H9 (cell line): ENCODE measurements around the gene ZNF683. TPM values are rescaled to one million over a fixed set of nuclear protein-coding genes. Genes with fewer than 3 reads are reported as not detected.
A peak's percentile ranks its signal among the peaks of the same experiment; 100 is the strongest.

Source experiments
- DNase-seq: peaks from one replicate; pipeline ENCODE4 v3.0.0-alpha.2; 2017
- H2AFZ ChIP-seq: one replicate; pipeline ENCODE4 v1.6.1; 2013; ENCODE audit warnings: mild to moderate bottlenecking, low read length, control low read depth, moderate library complexity
- H2AK5ac ChIP-seq: 2 replicates; pipeline ENCODE4 v1.6.1; 2013; ENCODE audit warnings: low read length, control low read depth, mixed read lengths; ENCODE audit not compliant: insufficient read length
- H2BK120ac ChIP-seq: one replicate; pipeline ENCODE4 v1.6.1; 2013; ENCODE audit warnings: low read depth, mild to moderate bottlenecking, low read length, control low read depth, inconsistent platforms; ENCODE audit not compliant: poor library complexity, severe bottlenecking
- H2BK12ac ChIP-seq: 2 replicates; pipeline ENCODE4 v1.6.1; 2013; ENCODE audit warnings: low read length, control low read depth, mixed read lengths, low read depth; ENCODE audit not compliant: insufficient read length
- H2BK15ac ChIP-seq: 2 replicates; pipeline ENCODE4 v1.6.1; 2013; ENCODE audit warnings: low read depth, low read length, control low read depth
- H2BK20ac ChIP-seq: one replicate; pipeline ENCODE4 v1.6.1; 2013; ENCODE audit warnings: low read depth, mild to moderate bottlenecking, low read length, control low read depth, inconsistent platforms; ENCODE audit not compliant: poor library complexity, severe bottlenecking
- H2BK5ac ChIP-seq: 2 replicates; pipeline ENCODE4 v1.6.1; 2013; ENCODE audit warnings: low read length, control low read depth, mixed read lengths; ENCODE audit not compliant: insufficient read length
- H3K14ac ChIP-seq: 2 replicates; pipeline ENCODE4 v1.6.1; 2013; ENCODE audit warnings: low read length, control low read depth; ENCODE audit not compliant: insufficient read depth
- H3K18ac ChIP-seq: 2 replicates; pipeline ENCODE4 v1.6.1; 2013; ENCODE audit warnings: low read depth, mild to moderate bottlenecking, mixed read lengths, low read length, control low read depth; ENCODE audit not compliant: insufficient read length
- H3K23ac ChIP-seq: 2 replicates; pipeline ENCODE4 v1.6.1; 2013; ENCODE audit warnings: low read length, control low read depth, mixed read lengths, low read depth; ENCODE audit not compliant: insufficient read length
- H3K23me2 ChIP-seq: 2 replicates; pipeline ENCODE4 v1.6.1; 2013; ENCODE audit warnings: low read depth, mild to moderate bottlenecking, mixed read lengths, low read length, control low read depth; ENCODE audit not compliant: insufficient read length, poor library complexity, severe bottlenecking
- H3K27ac ChIP-seq: 2 replicates; pipeline ENCODE4 v1.5.1; 2013; ENCODE audit warnings: low read length, control low read depth, mixed read lengths, low read depth; ENCODE audit not compliant: insufficient read length
- H3K27me3 ChIP-seq: 2 replicates; pipeline ENCODE4 v1.6.1; 2013; ENCODE audit warnings: low read length, control low read depth, inconsistent platforms; ENCODE audit not compliant: insufficient read depth
- H3K4ac ChIP-seq: 2 replicates; pipeline ENCODE4 v1.6.1; 2013; ENCODE audit warnings: low read depth, mild to moderate bottlenecking, control low read depth, inconsistent platforms, low read length, moderate library complexity
- H3K4me1 ChIP-seq: 2 replicates; pipeline ENCODE4 v1.6.1; 2013; ENCODE audit warnings: low read length, control low read depth, inconsistent platforms; ENCODE audit not compliant: insufficient read depth
- H3K4me2 ChIP-seq: 2 replicates; pipeline ENCODE4 v1.6.1; 2013; ENCODE audit warnings: low read length, control low read depth, mixed read lengths; ENCODE audit not compliant: insufficient read length, insufficient read depth
- H3K56ac ChIP-seq: 2 replicates; pipeline ENCODE4 v1.6.1; 2013; ENCODE audit warnings: low read depth, mild to moderate bottlenecking, mixed read lengths, low read length, control low read depth; ENCODE audit not compliant: insufficient read length
- H3K79me1 ChIP-seq: 2 replicates; pipeline ENCODE4 v1.6.1; 2013; ENCODE audit warnings: low read depth, mild to moderate bottlenecking, moderate library complexity, low read length, control low read depth, inconsistent platforms; ENCODE audit not compliant: insufficient read depth, poor library complexity, severe bottlenecking
- H3K79me2 ChIP-seq: 2 replicates; pipeline ENCODE4 v1.6.1; 2013; ENCODE audit warnings: low read length, control low read depth, inconsistent platforms; ENCODE audit not compliant: insufficient read depth
- H3K9ac ChIP-seq: 2 replicates; pipeline ENCODE4 v1.6.1; 2013; ENCODE audit warnings: low read length, control low read depth, mixed read lengths; ENCODE audit not compliant: insufficient read length; ENCODE audit errors: extremely low read depth
- H3K9me3 ChIP-seq: one replicate; pipeline ENCODE4 v1.6.1; 2013; ENCODE audit warnings: low read depth, low read length, inconsistent platforms; ENCODE audit not compliant: control insufficient read depth
- H3T11ph ChIP-seq: one replicate; pipeline ENCODE4 v1.6.1; 2013; ENCODE audit warnings: mild to moderate bottlenecking, low read length, control low read depth, inconsistent platforms
- H4K20me1 ChIP-seq: one replicate; pipeline ENCODE4 v1.6.1; 2013; ENCODE audit not compliant: control insufficient read depth, insufficient read length, insufficient read depth
- H4K5ac ChIP-seq: 2 replicates; pipeline ENCODE4 v1.6.1; 2013; ENCODE audit warnings: low read depth, mild to moderate bottlenecking, mixed read lengths, low read length, control low read depth; ENCODE audit not compliant: insufficient read length
- H4K8ac ChIP-seq: replicated peaks from 2 replicates; pipeline ENCODE4 v1.6.1; 2013; ENCODE audit warnings: low read length, control low read depth, mixed read lengths, low read depth; ENCODE audit not compliant: insufficient read length
- H4K91ac ChIP-seq: 2 replicates; pipeline ENCODE4 v1.6.1; 2013; ENCODE audit warnings: low read depth, mild to moderate bottlenecking, moderate library complexity, mixed read lengths, low read length, control low read depth; ENCODE audit not compliant: insufficient read length
- H3K27ac Mint-ChIP-seq, 3 experiments: 2 replicates in 2 of 3; 3 replicates in 1 of 3; pipeline ENCODE4 v1.8.0; 2020 to 2021; ENCODE audit warnings: mixed read lengths in 3 of 3, mild to moderate bottlenecking in 1 of 3, moderate library complexity in 1 of 3
- H3K27me3 Mint-ChIP-seq: 2 replicates; pipeline ENCODE4 v1.8.0; 2021; ENCODE audit warnings: low read depth, mild to moderate bottlenecking, moderate library complexity, mixed read lengths
- H3K36me3 Mint-ChIP-seq, 3 experiments: 2 replicates in 2 of 3; 3 replicates in 1 of 3; pipeline ENCODE4 v1.8.0; 2020 to 2021; ENCODE audit warnings: low read depth in 3 of 3, mixed read lengths in 3 of 3; ENCODE audit not compliant: insufficient read depth in 1 of 3
- H3K4me1 Mint-ChIP-seq, 2 experiments: 2 replicates each; pipeline ENCODE4 v1.8.0; 2020; ENCODE audit warnings: mixed read lengths in 2 of 2
- H3K4me3 Mint-ChIP-seq, 2 experiments: 2 replicates in 1 of 2; 3 replicates in 1 of 2; pipeline ENCODE4 v1.8.0; 2020 to 2021; ENCODE audit warnings: mild to moderate bottlenecking in 2 of 2, mixed read lengths in 2 of 2, moderate library complexity in 1 of 2
- H3K9me3 Mint-ChIP-seq, 2 experiments: 2 replicates in 1 of 2; 3 replicates in 1 of 2; pipeline ENCODE4 v1.8.0; 2020; ENCODE audit warnings: mild to moderate bottlenecking in 2 of 2, mixed read lengths in 2 of 2, moderate library complexity in 1 of 2
- WGBS: extraction: QIAGEN DNeasy Blood & Tissue Kit; methylation state at CpG from one replicate; pipeline ENCODE4 v1.1.7; 2013; ENCODE audit warnings: missing lambda C conversion rate, low lambda C conversion rate, mixed read lengths; ENCODE audit not compliant: insufficient read length; ENCODE audit errors: extremely low coverage; 5-methylcytosine and 5-hydroxymethylcytosine counted together
- total RNA-seq: library from RNA; stranded (reverse); gene quantifications from 2 replicates; pipeline ENCODE4 v1.2.1, GENCODE V29; 2021
- TF ChIP-seq, protein P1 (sequence below): fragments of 200-600 bp; sonication (generic); conservative IDR thresholded peaks from 3 replicates; pipeline ENCODE4 v1.8.0; 2021; ENCODE audit warnings: antibody characterized with exemption, mild to moderate bottlenecking

The ZNF683 gene
- total RNA-seq, 1 experiment from 2014 or later = not detected

DNA sequence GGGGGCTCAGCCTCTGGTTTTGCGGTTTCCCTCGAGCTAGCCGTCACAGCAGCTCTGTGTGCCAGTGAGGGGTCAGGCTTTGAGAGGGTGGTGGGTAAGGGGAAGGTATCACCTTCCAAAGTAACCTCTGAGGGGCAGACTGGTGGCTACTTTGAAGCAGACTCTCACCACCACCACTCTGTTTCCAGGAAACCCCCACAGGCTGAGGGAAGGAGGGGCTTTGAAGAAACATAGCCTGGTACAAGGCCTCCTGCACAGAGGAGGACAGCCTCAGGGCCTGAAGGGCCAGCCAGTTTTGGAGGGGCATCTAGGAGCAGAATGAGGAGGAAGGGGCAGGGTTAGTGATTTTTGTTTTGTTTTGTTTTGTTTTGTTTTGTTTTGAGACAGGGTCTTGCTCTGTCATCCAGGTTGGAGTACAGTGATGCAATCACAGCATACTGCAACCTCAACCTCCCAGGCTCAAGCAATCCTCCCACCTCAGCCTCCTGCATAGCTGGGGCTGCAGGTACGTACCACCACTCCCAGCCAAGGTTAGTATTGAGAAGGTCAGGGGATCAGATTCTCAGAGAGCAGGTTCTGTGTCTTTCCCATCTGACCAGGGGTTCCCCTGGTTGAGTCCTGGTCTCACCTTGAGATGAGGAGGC, 17.2 kb upstream of the ZNF683 start:
- H2BK5ac ChIP-seq = no peak overlapping the region
- DNase-seq = no peak
- H2BK20ac ChIP-seq = no peak overlapping the region
- no peak overlapping the region for H3K18ac ChIP-seq
- H4K20me1 ChIP-seq = no peaks in the 10 kb centered on the region
- H2BK120ac ChIP-seq = no peak overlapping the region
- no peaks in the 10 kb centered on the region for H3K27me3 ChIP-seq
- Mint-ChIP-seq H3K4me3 (no peak overlapping the region; a peak in 1 of 5 replicates), H3K27me3 (peaks cover 2% of the 10 kb centered on the region; the same call in 1 of the 2 replicates), H3K27ac (peak overlapping the region in 1 of 3 experiments; percentile 58; a peak in 1 of 7 replicates), H3K4me1 (peaks cover 21 to 37% of the 10 kb centered on the region in 2 experiments), H3K36me3 (no peaks in the 10 kb centered on the region), H3K9me3 (no peaks in the 10 kb centered on the region)
- WGBS = no CpG with 5 or more reads among the region's 4 CpGs
- H3K23ac ChIP-seq = no peak overlapping the region
- no peak overlapping the region for H3T11ph ChIP-seq
- H3K4me1 ChIP-seq = peaks cover 4% of the 10 kb centered on the region; the same call in 1 of the 2 replicates
- no peaks in the 10 kb centered on the region for H3K79me2 ChIP-seq
- H2BK12ac ChIP-seq = no peak overlapping the region
- H3K4me2 ChIP-seq = no peak overlapping the region
- no peak overlapping the region for H3K4ac ChIP-seq
- H3K23me2 ChIP-seq = no peaks in the 10 kb centered on the region
- no peak overlapping the region for H3K56ac ChIP-seq
- H3K9ac ChIP-seq = no peak overlapping the region
- TF ChIP-seq, protein P1, sequence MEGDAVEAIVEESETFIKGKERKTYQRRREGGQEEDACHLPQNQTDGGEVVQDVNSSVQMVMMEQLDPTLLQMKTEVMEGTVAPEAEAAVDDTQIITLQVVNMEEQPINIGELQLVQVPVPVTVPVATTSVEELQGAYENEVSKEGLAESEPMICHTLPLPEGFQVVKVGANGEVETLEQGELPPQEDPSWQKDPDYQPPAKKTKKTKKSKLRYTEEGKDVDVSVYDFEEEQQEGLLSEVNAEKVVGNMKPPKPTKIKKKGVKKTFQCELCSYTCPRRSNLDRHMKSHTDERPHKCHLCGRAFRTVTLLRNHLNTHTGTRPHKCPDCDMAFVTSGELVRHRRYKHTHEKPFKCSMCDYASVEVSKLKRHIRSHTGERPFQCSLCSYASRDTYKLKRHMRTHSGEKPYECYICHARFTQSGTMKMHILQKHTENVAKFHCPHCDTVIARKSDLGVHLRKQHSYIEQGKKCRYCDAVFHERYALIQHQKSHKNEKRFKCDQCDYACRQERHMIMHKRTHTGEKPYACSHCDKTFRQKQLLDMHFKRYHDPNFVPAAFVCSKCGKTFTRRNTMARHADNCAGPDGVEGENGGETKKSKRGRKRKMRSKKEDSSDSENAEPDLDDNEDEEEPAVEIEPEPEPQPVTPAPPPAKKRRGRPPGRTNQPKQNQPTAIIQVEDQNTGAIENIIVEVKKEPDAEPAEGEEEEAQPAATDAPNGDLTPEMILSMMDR = no peak
- H3K14ac ChIP-seq = no peak overlapping the region
- no peak overlapping the region for H4K8ac ChIP-seq
- no peak overlapping the region for H3K27ac ChIP-seq
- no peaks in the 10 kb centered on the region for H3K79me1 ChIP-seq
- H2AK5ac ChIP-seq = no peak overlapping the region
- H4K91ac ChIP-seq = no peak overlapping the region
- no peak overlapping the region for H2BK15ac ChIP-seq
- H4K5ac ChIP-seq = no peak overlapping the region
- no peak overlapping the region for H2AFZ ChIP-seq
- H3K9me3 ChIP-seq = no peaks in the 10 kb centered on the region
